ENCODE measurements around the gene DOCK7.

DNA sequence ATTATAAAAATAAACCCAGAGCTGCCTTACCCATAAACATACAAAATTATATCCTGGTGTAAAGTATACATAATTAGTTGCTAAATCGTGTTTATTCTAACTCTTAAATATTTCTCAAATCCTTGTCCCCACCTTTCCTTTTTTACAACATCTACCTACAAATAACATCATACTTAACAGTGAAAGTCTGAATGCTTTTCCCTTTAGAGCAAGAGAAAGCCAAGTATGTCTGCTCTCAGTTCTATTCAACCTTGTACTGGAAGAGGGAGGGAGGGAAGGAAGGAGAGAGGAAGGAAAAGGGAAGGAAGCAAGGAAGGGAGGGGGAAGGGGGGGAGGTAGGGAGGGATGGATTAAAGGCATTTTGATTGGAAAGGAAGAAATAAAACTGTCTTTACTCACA lies 14.6 kb downstream of the DOCK7 start:
- TF ChIP-seq, protein P1, sequence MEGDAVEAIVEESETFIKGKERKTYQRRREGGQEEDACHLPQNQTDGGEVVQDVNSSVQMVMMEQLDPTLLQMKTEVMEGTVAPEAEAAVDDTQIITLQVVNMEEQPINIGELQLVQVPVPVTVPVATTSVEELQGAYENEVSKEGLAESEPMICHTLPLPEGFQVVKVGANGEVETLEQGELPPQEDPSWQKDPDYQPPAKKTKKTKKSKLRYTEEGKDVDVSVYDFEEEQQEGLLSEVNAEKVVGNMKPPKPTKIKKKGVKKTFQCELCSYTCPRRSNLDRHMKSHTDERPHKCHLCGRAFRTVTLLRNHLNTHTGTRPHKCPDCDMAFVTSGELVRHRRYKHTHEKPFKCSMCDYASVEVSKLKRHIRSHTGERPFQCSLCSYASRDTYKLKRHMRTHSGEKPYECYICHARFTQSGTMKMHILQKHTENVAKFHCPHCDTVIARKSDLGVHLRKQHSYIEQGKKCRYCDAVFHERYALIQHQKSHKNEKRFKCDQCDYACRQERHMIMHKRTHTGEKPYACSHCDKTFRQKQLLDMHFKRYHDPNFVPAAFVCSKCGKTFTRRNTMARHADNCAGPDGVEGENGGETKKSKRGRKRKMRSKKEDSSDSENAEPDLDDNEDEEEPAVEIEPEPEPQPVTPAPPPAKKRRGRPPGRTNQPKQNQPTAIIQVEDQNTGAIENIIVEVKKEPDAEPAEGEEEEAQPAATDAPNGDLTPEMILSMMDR (conservative IDR thresholded peaks at IDR 0.05 in 1 of 2, IDR thresholded peaks at IDR 0.05 in 1 of 2; ENCODE audit: extremely low read depth in 1 of 2, insufficient read depth in 1 of 2, low read depth in 1 of 2, low read length in 2 of 2): no peak
- no peak for TF ChIP-seq EZH2 (IDR thresholded peaks at IDR 0.05; ENCODE audit: borderline replicate concordance, low read length)

Data from mammary epithelial cell (primary cell).